ENCODE measurements around the gene SUCLG2. TPM values are rescaled to one million over a fixed set of nuclear protein-coding genes. Genes with fewer than 3 reads are reported as not detected.

SUCLG2 gene
- total and polyA plus RNA-seq, 2 of the 4 experiments (the other 2 are of a cell fraction), result 26.8 to 34.6 TPM

- peaks cover 1% of the 10 kb centered on the region; the same call in 1 of the 2 replicates for H3K4me1 ChIP-seq (ENCODE audit: control insufficient read depth, insufficient read depth, low read length)
- no peak overlapping the region for H4K5ac ChIP-seq (ENCODE audit: low read depth, low read length)
- no peaks in the 10 kb centered on the region for H3K9me3 ChIP-seq (ENCODE audit: control insufficient read depth, insufficient read depth, low read length)
- no peak overlapping the region for H3K9ac ChIP-seq (ENCODE audit: low read depth, low read length)
- ChIA-PET CTCF (no interaction called here), POLR2A (ENCODE audit: unreplicated experiment) (no interaction called here)
- H2BK5ac ChIP-seq (ENCODE audit: low read depth, low read length, poor library complexity, severe bottlenecking), result no peak overlapping the region
- peaks cover 11 to 33% of the 10 kb centered on the region in 2 experiments for H3K79me1 ChIP-seq (ENCODE audit: low read depth in 1 of 2, low read length in 2 of 2)
- H3K4me3 ChIP-seq (ENCODE audit: insufficient read depth, low read depth, low read length), result no peak overlapping the region
- H3K27ac ChIP-seq (ENCODE audit: insufficient read depth, low read length), result no peak overlapping the region
- intact Hi-C loops (cut with micrococcal nuclease) (no loop called here), in situ Hi-C loops (cut with MboI; ENCODE audit: low sequenced_read_pairs) (no loop called here), dilution Hi-C loops (cut with HindIII; ENCODE audit: low sequenced_read_pairs, unreplicated experiment) (no loop called here)
- H3K4me2 ChIP-seq (ENCODE audit: low read depth, low read length), result no peak overlapping the region
- no peak overlapping the region for H2BK120ac ChIP-seq (ENCODE audit: low read depth, low read length)
- H2AK9ac ChIP-seq (replicated peaks; ENCODE audit: low read depth, low read length, poor library complexity), result no peak overlapping the region
- no peak overlapping the region for H3K23ac ChIP-seq (ENCODE audit: low read depth, low read length)
- no peak for ATAC-seq (ENCODE audit: low read depth)
- H3K14ac ChIP-seq (replicated peaks; ENCODE audit: low read depth, low read length), result no peak overlapping the region
- no peak overlapping the region for H2AFZ ChIP-seq (replicated peaks; ENCODE audit: low read length, poor library complexity)
- TF ChIP-seq CTCF (conservative IDR thresholded peaks at IDR 0.05; ENCODE audit: low read depth, low read length) (no peak), SMC3 (IDR thresholded peaks at IDR 0.05; ENCODE audit: low read depth, low read length) (no peak), ELK1 (IDR thresholded peaks at IDR 0.05; ENCODE audit: borderline replicate concordance, low read depth, low read length) (no peak), MXI1 (IDR thresholded peaks at IDR 0.05; ENCODE audit: borderline replicate concordance, low read depth, low read length) (no peak), MAFK (IDR thresholded peaks at IDR 0.05; ENCODE audit: low read depth, low read length) (no peak), BHLHE40 (IDR thresholded peaks at IDR 0.05; ENCODE audit: low read depth, low read length) (no peak)
- H3K36me3 ChIP-seq (ENCODE audit: control insufficient read depth, insufficient read depth, low read length), result peaks cover 1% of the 10 kb centered on the region; the same call in 1 of the 2 replicates
- no peak overlapping the region for H2BK15ac ChIP-seq (ENCODE audit: low read depth, low read length)
- H3K18ac ChIP-seq (ENCODE audit: low read depth, low read length), result no peak overlapping the region
- no peak overlapping the region for H4K91ac ChIP-seq (ENCODE audit: insufficient read depth, low read depth, low read length)
- peaks cover 3% of the 10 kb centered on the region; the same call in 1 of the 2 replicates for H3K9me1 ChIP-seq (ENCODE audit: insufficient read depth, low read length)
- no peaks in the 10 kb centered on the region for H4K20me1 ChIP-seq (ENCODE audit: insufficient read depth, low read length)
- no TSS peak for BruUV-seq (replicated peaks)
- no peak for DNase-seq
- H2AK5ac ChIP-seq (ENCODE audit: low read depth, low read length), result no peak overlapping the region
- H3K56ac ChIP-seq (ENCODE audit: extremely low read depth, insufficient read depth, low read length), result no peak overlapping the region
- H3K27me3 ChIP-seq (ENCODE audit: control insufficient read depth, insufficient read depth, low read length), result no peaks in the 10 kb centered on the region
- no peak overlapping the region for H3K4ac ChIP-seq (ENCODE audit: low read depth, low read length)
- no peak overlapping the region for H2BK20ac ChIP-seq (ENCODE audit: low read depth, low read length)
- H4K8ac ChIP-seq (ENCODE audit: low read depth in 2 of 2, low read length in 2 of 2), result no peak overlapping the region
- WGBS, 2 experiments (ENCODE audit: extremely low coverage in 2 of 2, insufficient read length in 1 of 2), result 88% methylated on average over 1 of the region's 5 CpGs; no CpG with 5 or more reads in 1 of the 2 experiments
These were observed 86.5 kb downstream of the SUCLG2 start for GRCh38 chr3:67567893-67568292.

Measured in IMR-90 (cell line).